Neural crest cell (in vitro differentiated cells): ENCODE results near the gene NRG2. TPM values are rescaled to one million over a fixed set of nuclear protein-coding genes. Genes with fewer than 3 reads are reported as not detected.

Experiments
- DNase-seq: peaks from one replicate; pipeline ENCODE4 v3.0.0; 2021; ENCODE audit warnings: low read depth, mixed read lengths, low spot score
- H3K27ac Mint-ChIP-seq: one replicate; pipeline ENCODE4 v1.8.0; 2021; ENCODE audit warnings: mild to moderate bottlenecking, mixed read lengths; ENCODE audit not compliant: unreplicated experiment
- H3K27me3 Mint-ChIP-seq: 2 replicates; pipeline ENCODE4 v1.8.0; 2021; ENCODE audit warnings: low read depth, mild to moderate bottlenecking, mixed read lengths
- H3K36me3 Mint-ChIP-seq: 2 replicates; pipeline ENCODE4 v1.8.0; 2021; ENCODE audit warnings: low read depth, mild to moderate bottlenecking, mixed read lengths
- H3K4me1 Mint-ChIP-seq: 2 replicates; pipeline ENCODE4 v1.8.0; 2021; ENCODE audit warnings: mixed read lengths
- H3K4me3 Mint-ChIP-seq: one replicate; pipeline ENCODE4 v1.8.0; 2021; ENCODE audit warnings: mild to moderate bottlenecking, mixed read lengths
- H3K9me3 Mint-ChIP-seq: 2 replicates; pipeline ENCODE4 v1.8.0; 2021; ENCODE audit warnings: mixed read lengths
- total RNA-seq: library from RNA; stranded (reverse); gene quantifications from 2 replicates; pipeline ENCODE4 v1.2.1, GENCODE V29; 2021
- TF ChIP-seq, protein P1 (sequence below): fragments of 200-600 bp; sonication (generic); conservative IDR thresholded peaks from 2 replicates; pipeline ENCODE4 v1.5.0; 2021; ENCODE audit warnings: antibody characterized with exemption, mild to moderate bottlenecking

The NRG2 gene
- total RNA-seq, 1 donor from 2014 or later, result 0.82 TPM

DNA sequence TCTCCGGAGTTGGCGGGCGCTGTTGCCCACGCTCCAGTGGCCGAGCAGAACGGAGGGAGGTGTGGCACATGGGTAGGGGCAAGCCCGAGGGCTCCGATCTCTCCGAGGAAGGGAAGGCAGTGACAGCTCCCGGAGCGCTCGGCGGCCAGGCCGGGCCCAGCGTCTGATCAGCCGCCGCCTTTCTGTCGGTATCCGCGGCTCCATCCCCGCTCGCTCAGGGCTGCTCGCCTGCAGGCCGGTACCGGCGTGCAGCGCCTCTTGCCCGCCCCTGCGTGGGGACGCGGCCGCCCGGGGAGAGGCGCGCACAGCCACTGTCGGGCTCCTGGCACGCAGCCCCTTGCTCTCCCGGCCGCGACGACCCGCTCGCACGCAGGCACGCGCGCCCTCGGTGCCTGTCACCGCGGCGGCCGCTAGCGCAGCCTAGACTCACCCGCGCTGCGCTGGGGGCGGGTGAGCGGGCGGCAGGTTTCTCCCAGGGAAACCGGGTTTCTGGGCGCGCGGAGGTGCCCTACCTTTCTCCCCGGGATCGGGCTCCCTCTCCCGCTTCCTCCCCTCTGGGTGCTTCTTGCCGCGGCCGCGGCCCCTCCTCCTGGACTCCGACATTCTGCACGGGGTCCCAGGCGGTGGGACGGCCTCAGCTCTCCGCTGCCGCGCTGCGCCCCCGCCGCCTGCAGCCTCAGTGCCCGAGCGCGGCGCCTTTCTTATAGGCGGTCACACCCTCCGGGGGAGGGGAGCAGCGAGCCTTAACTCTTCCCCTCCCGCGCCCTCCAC is 139.1 kb downstream of the NRG2 start:
- TF ChIP-seq, protein P1, sequence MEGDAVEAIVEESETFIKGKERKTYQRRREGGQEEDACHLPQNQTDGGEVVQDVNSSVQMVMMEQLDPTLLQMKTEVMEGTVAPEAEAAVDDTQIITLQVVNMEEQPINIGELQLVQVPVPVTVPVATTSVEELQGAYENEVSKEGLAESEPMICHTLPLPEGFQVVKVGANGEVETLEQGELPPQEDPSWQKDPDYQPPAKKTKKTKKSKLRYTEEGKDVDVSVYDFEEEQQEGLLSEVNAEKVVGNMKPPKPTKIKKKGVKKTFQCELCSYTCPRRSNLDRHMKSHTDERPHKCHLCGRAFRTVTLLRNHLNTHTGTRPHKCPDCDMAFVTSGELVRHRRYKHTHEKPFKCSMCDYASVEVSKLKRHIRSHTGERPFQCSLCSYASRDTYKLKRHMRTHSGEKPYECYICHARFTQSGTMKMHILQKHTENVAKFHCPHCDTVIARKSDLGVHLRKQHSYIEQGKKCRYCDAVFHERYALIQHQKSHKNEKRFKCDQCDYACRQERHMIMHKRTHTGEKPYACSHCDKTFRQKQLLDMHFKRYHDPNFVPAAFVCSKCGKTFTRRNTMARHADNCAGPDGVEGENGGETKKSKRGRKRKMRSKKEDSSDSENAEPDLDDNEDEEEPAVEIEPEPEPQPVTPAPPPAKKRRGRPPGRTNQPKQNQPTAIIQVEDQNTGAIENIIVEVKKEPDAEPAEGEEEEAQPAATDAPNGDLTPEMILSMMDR, result no peak
- Mint-ChIP-seq H3K27ac (no peak overlapping the region), H3K4me1 (peaks cover 5% of the 10 kb centered on the region), H3K4me3 (peak overlapping the region; percentile 61), H3K36me3 (no peaks in the 10 kb centered on the region), H3K9me3 (no peaks in the 10 kb centered on the region), H3K27me3 (peaks cover 47% of the 10 kb centered on the region)
- peak; percentile 26 for DNase-seq

DNA sequence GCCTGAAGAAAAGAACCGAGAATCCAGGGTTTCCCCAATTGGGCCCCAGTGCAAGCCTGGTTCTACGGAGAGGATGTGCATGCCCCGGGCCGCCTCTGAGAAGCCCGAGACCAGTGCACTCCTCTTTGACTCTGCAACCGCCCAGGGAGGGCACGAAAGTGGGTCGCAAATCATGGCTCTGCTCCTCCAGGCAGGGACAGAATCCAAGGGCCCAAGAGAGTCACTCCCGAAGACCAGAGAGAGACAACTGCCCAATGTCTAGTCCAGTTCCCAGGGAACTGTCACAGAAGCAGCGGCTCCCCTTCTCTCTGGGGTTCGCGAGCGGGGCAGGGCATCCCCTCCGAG is 139.7 kb downstream of the NRG2 start:
- no peak overlapping the region for H3K27ac Mint-ChIP-seq
- TF ChIP-seq, protein P1, result no peak
- H3K36me3 Mint-ChIP-seq, result no peaks in the 10 kb centered on the region
- peaks cover 5% of the 10 kb centered on the region for H3K4me1 Mint-ChIP-seq
- no peak for DNase-seq
- peak overlapping the region; percentile 61 for H3K4me3 Mint-ChIP-seq
- no peaks in the 10 kb centered on the region for H3K9me3 Mint-ChIP-seq
- peaks cover 52% of the 10 kb centered on the region for H3K27me3 Mint-ChIP-seq

DNA sequence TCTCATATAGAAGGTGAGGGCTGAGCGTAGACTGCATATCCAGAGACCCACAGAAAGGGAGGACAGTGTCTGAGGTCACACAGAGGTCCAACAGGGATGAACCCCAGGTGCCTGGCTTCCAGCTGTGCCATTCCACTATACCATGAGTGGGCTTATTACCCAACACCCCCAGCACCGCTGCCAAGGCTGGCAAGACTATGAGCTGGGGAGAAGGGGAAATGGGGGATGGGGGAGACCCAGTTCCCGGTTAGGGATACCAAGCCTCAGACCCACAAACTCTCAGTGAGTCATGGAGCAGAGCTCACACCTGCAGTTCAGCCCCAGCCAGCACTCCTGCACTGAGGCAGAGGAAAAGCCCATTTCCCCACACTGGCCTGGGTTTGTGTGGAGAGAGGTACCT is 141.1 kb downstream of the NRG2 start:
- DNase-seq, result no peak
- Mint-ChIP-seq H3K36me3 (no peaks in the 10 kb centered on the region), H3K9me3 (no peaks in the 10 kb centered on the region)

DNA sequence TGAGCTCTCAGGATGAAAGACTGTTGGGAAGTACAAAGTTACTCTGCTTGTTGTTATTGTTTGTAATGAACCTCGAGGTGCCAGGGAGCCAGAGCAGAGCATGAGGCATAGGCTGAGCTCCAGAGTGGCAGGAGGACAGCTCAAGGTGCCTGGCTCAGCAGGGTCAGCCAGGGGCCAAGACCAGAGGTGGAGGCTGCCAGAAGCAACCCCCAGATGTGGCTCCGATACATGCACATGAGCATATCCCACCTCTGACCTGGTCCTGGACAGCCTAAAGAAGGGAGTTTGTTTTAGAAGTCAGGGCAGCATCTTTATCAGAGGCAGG is 141.9 kb downstream of the NRG2 start:
- Mint-ChIP-seq H3K36me3 (no peaks in the 10 kb centered on the region), H3K9me3 (no peaks in the 10 kb centered on the region), H3K4me1 (peaks cover 5% of the 10 kb centered on the region), H3K27me3 (peaks cover 58% of the 10 kb centered on the region), H3K4me3 (no peak overlapping the region), H3K27ac (no peak overlapping the region)
- TF ChIP-seq, protein P1, result no peak
- DNase-seq, result no peak

More for the DNA sequence above, 141.1 kb downstream of the NRG2 start:
- Mint-ChIP-seq H3K27me3 (peaks cover 54% of the 10 kb centered on the region), H3K27ac (no peak overlapping the region), H3K4me3 (no peak overlapping the region), H3K4me1 (peaks cover 5% of the 10 kb centered on the region)
- TF ChIP-seq, protein P1, result no peak

DNA sequence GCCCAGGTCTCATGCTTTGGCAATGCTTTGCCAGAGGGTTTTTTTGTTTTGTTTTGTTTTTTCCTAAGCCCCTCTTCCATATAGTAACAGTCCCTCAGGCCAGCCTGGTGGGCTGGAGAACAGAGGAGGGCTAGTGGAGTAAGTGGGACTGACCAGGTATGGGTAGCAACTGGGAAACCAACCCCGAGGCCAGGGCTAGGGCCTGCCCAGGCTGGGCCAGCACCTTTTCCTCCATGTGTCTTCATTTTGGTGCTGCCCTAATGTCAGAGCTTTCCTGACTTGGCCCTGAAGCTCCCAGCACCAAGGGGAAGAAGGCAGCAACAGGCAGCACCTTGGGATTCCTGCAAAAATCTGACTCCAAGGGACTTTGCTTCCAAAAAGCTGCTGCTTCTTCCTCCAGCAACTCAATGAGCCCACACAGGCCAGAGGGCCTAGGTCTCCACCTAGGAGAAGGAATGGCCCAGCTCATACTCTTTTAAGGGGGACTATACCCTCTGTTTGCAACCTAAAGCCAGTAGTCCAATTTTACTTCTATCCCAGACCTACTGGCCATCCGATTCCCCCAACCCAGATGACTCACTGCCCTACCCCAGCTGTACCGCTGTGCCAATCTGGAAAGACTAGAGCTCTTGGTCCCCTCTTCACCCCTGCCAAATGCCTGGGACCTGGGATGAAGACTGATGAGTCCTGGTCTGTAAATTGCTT is 142.4 kb downstream of the NRG2 start:
- Mint-ChIP-seq H3K9me3 (no peaks in the 10 kb centered on the region), H3K4me1 (peaks cover 5% of the 10 kb centered on the region), H3K36me3 (no peaks in the 10 kb centered on the region), H3K4me3 (no peak overlapping the region), H3K27me3 (peaks cover 58% of the 10 kb centered on the region), H3K27ac (no peak overlapping the region)
- DNase-seq, result no peak
- TF ChIP-seq, protein P1, result no peak
